GM12878 (cell line): ENCODE results near the gene STPG1. TPM values are rescaled to one million over a fixed set of nuclear protein-coding genes. Genes with fewer than 3 reads are reported as not detected.

Experiments used
- ATAC-seq: fragments of 200-7000 bp; cut with Tn5 transposase; 3 replicates; pipeline ENCODE4 v1.9.1; 2020; ENCODE audit warnings: mild to moderate bottlenecking, moderate library complexity
- BruUV-seq: library from RNA; stranded (reverse); fragments of 400-500 nt; replicated peaks from 2 replicates; lab custom pipeline; 2021; lab: Mats Ljungman, UMichigan
- CTCF ChIA-PET: fragments of 300-600 bp; sonication (Branson Sonifier 250); formaldehyde crosslinking; extraction: SDS; loops from one replicate; lab custom pipeline; 2021; ENCODE audit warnings: inconsistent platforms; lab: Yijun Ruan, JAX
- POLR2A ChIA-PET: fragments of 350-600 bp; formaldehyde crosslinking; extraction: SDS; loops from one replicate; lab custom pipeline; 2021; ENCODE audit warnings: inconsistent platforms; lab: Charles Lee
- RAD21 ChIA-PET: fragments of 300-600 bp; sonication (Branson Sonifier 250); formaldehyde crosslinking; loops from one replicate; lab custom pipeline; 2023; ENCODE audit warnings: antibody characterized with exemption; ENCODE audit not compliant: unreplicated experiment; lab: Charles Lee
- SMC1A ChIA-PET: fragments of 300-600 bp; sonication (Branson Sonifier 250); formaldehyde crosslinking; loops from one replicate; lab custom pipeline; 2023; ENCODE audit not compliant: unreplicated experiment, uncharacterized antibody; lab: Charles Lee
- DNase-seq: peaks from one replicate; pipeline ENCODE4 v3.0.0-alpha.2; 2011; ENCODE audit warnings: low read depth, low spot score
- FAIRE-seq: peaks from 3 replicates; lab custom pipeline; 2011; peaks lifted over from hg19 to GRCh38; lab: Jason Lieb, UNC
- H2AFZ ChIP-seq: 2 replicates; pipeline ENCODE4 v1.6.0; 2011; ENCODE audit warnings: low read depth, low read length, control low read depth; ENCODE audit not compliant: control insufficient read depth
- H3K27ac ChIP-seq: 2 replicates; pipeline ENCODE4 v1.5.1; 2011; ENCODE audit warnings: control low read depth; ENCODE audit not compliant: control insufficient read depth, insufficient read depth
- H3K27me3 ChIP-seq, 2 experiments: replicated peaks in 1 of 2; 2 replicates each; pipeline versions ENCODE4 v1.6.0 to v1.6.1; 2011; ENCODE audit warnings: low read length in 1 of 2; ENCODE audit not compliant: control insufficient read depth in 2 of 2, insufficient read depth in 2 of 2
- H3K36me3 ChIP-seq, 2 experiments: 2 replicates each; pipeline ENCODE4 v1.5.1; 2011; ENCODE audit warnings: low read length in 1 of 2; ENCODE audit not compliant: control insufficient read depth in 2 of 2, insufficient read depth in 2 of 2
- H3K4me1 ChIP-seq: 2 replicates; pipeline ENCODE4 v1.6.1; 2011; ENCODE audit warnings: mild to moderate bottlenecking, low read length, moderate library complexity, mixed read lengths; ENCODE audit not compliant: control insufficient read depth, insufficient read depth
- H3K4me2 ChIP-seq: 2 replicates; pipeline ENCODE4 v1.6.0; 2011; ENCODE audit warnings: control low read depth; ENCODE audit not compliant: control insufficient read depth, insufficient read depth
- H3K4me3 ChIP-seq: fragments of 200-600 bp; sonication (generic); 2 replicates; pipeline ENCODE4 v1.5.1; 2016
- H3K79me2 ChIP-seq: 2 replicates; pipeline ENCODE4 v1.6.0; 2011; ENCODE audit warnings: low read length; ENCODE audit not compliant: control insufficient read depth, insufficient read depth
- H3K9ac ChIP-seq: 2 replicates; pipeline ENCODE4 v1.8.0; 2011; ENCODE audit warnings: low read length, control low read depth, mixed read lengths; ENCODE audit not compliant: control insufficient read depth, insufficient read depth
- H3K9me3 ChIP-seq: replicated peaks from 3 replicates; pipeline ENCODE4 v1.5.1; 2011; ENCODE audit warnings: mild to moderate bottlenecking, low read length; ENCODE audit not compliant: control insufficient read depth, insufficient read depth
- H4K20me1 ChIP-seq: 2 replicates; pipeline ENCODE4 v1.6.0; 2011; ENCODE audit not compliant: control insufficient read depth, insufficient read depth
- BACH1 ChIP-seq: fragments of 450-650 bp; IDR thresholded peaks from 2 replicates; pipeline ENCODE4 v1.6.1; 2017; ENCODE audit warnings: mild to moderate bottlenecking, borderline replicate concordance
- BCL3 ChIP-seq: IDR thresholded peaks from 2 replicates; pipeline ENCODE4 v1.6.1; 2011; ENCODE audit warnings: borderline replicate concordance, low read depth, mild to moderate bottlenecking, moderate library complexity, low read length; ENCODE audit not compliant: insufficient read depth, poor library complexity, severe bottlenecking
- BMI1 ChIP-seq: fragments of 450-650 bp; IDR thresholded peaks from 2 replicates; pipeline ENCODE4 v1.6.1; 2016; ENCODE audit warnings: mild to moderate bottlenecking, moderate library complexity, borderline replicate concordance
- EZH2 ChIP-seq: IDR thresholded peaks from 2 replicates; pipeline ENCODE4 v1.6.1; 2012; ENCODE audit warnings: low read depth, mild to moderate bottlenecking, control low read depth, inconsistent platforms, low read length, borderline replicate concordance; ENCODE audit not compliant: control insufficient read depth
- GABPA ChIP-seq: IDR thresholded peaks from 2 replicates; pipeline ENCODE4 v1.6.1; 2014; ENCODE audit warnings: antibody characterized with exemption, low read depth, mild to moderate bottlenecking, inconsistent platforms
- HDAC2 ChIP-seq: fragments of 200-600 bp; sonication (generic); IDR thresholded peaks from 2 replicates; pipeline ENCODE4 v1.6.1; 2017
- KLF5 ChIP-seq: fragments of 450-650 bp; IDR thresholded peaks from 2 replicates; pipeline ENCODE4 v1.6.1; 2014; ENCODE audit warnings: mild to moderate bottlenecking; ENCODE audit not compliant: partially characterized antibody
- POLR2A ChIP-seq: IDR thresholded peaks from 2 replicates; pipeline ENCODE4 v1.6.1; 2011; ENCODE audit warnings: low read depth, mild to moderate bottlenecking, low read length
- TAF1 ChIP-seq: IDR thresholded peaks from 2 replicates; pipeline ENCODE4 v1.6.1; 2011; ENCODE audit warnings: mild to moderate bottlenecking, low read depth, low read length, borderline replicate concordance
- WGBS: methylation state at CpG from one replicate; pipeline ENCODE4 v1.1.6; 2016; ENCODE audit warnings: low lambda C conversion rate; ENCODE audit not compliant: insufficient replicate concordance, insufficient coverage; ENCODE audit errors: missing lambda C conversion rate; 5-methylcytosine and 5-hydroxymethylcytosine counted together
- in situ Hi-C: fragments of 300-500 bp; cut with MboI; formaldehyde crosslinking; loops from 9 replicates; pipeline ENCODE4 v1.14.3; 2018; ENCODE audit warnings: mixed read lengths
- intact Hi-C: fragments of 100-400 bp; cut with micrococcal nuclease; formaldehyde crosslinking; loops from one replicate; pipeline ENCODE4 v1.14.2; 2022; ENCODE audit not compliant: unreplicated experiment
- polyA plus RNA-seq, 11 experiments: library from polyadenylated mRNA; depleted of rRNA in 4 of 11; unstranded in 6 of 11; stranded (reverse) in 5 of 11; fragments of >200 nt; fragmentation: Nextera tagmentation in 4 of 11; fragmentation: Illumina TruSeq in 1 of 11; extraction: Ambion mirVana in 4 of 11; extraction: Trizol in 1 of 11; gene quantifications; 1 replicate in 1 of 11; 2 replicates in 10 of 11; pipeline versions ENCODE4 v1.2.1 to v1.2.3, GENCODE V29; 2011 to 2016; ENCODE audit warnings: inconsistent platforms in 2 of 11, missing spikeins in 2 of 11, low read depth in 1 of 11
- total RNA-seq, 4 experiments: library from RNA; depleted of rRNA in 3 of 4; stranded (reverse); fragments of >200 nt in 3 of 4; fragmentation: Illumina TruSeq in 1 of 4; extraction: Trizol in 1 of 4; gene quantifications; 2 replicates each; pipeline versions ENCODE4 v1.2.1 to v1.2.3, GENCODE V29; 2013 to 2021

Gene STPG1
- total and polyA plus RNA-seq, 10 of the 15 experiments (the other 5 are each of a cell fraction or from before 2014, with no cell fraction given), result 0.22 to 2.6 (median 0.73) TPM

- CTCF ChIA-PET, result interaction anchor here (0.6 to 5.8 kb wide), 37 partner anchors 9 to 1176 kb away, joined by 3 to 69 read pairs (median 4); no protein-coding TSS in a partner anchor
- POLR2A ChIA-PET, result interaction anchor here (0.6 to 1.6 kb wide), 4 partner anchors 11 to 513 kb away, joined by 3 to 9 read pairs (median 4); no protein-coding TSS in a partner anchor
- no peak for ATAC-seq
Observed at GRCh38 chr1:24414775-24415333, 1.3 kb upstream of the STPG1 start.

More at GRCh38 chr1:24414775-24415333, 1.3 kb upstream of the STPG1 start:
- Histone ChIP-seq H3K36me3 (peaks cover 0 to 5% of the 10 kb centered on the region in 2 experiments; a peak in 2 of 4 replicates), H3K9ac (no peak overlapping the region), H3K4me3 (peak overlapping the region; percentile 18; the same call in 1 of the 2 replicates), H4K20me1 (no peaks in the 10 kb centered on the region), H3K4me2 (peak overlapping the region; percentile 56; the same call in 1 of the 2 replicates), H2AFZ (peak overlapping the region; percentile 73), H3K27ac (no peak overlapping the region), H3K79me2 (no peaks in the 10 kb centered on the region), H3K27me3 (no peaks in the 10 kb centered on the region), H3K4me1 (peaks cover 9% of the 10 kb centered on the region)
- FAIRE-seq (no peak), DNase-seq (no peak)
- RAD21 ChIA-PET, result interaction anchor here (0.7 to 2.8 kb wide), 23 partner anchors 10 to 450 kb away, joined by 3 to 28 read pairs (median 4); partner anchors contain the start of gene CLIC4
- SMC1A ChIA-PET, result interaction anchor here (0.5 to 9.8 kb wide), 12 partner anchors 10 to 1606 kb away, joined by 3 to 63 read pairs (median 4); no protein-coding TSS in a partner anchor
- WGBS, result 68% methylated on average over 22 of the region's 22 CpGs
- intact Hi-C loops, result loop anchor here (2.0 to 5.0 kb wide), 3 partner anchors 112 to 220 kb away; no protein-coding TSS in a partner anchor
- no TSS peak for BruUV-seq
- in situ Hi-C loops, result no loop called here
- no peak for TF ChIP-seq BCL3
- no peak for TF ChIP-seq BMI1
- no peak for TF ChIP-seq KLF5
- TF ChIP-seq HDAC2, result no peak
- no peak for TF ChIP-seq GABPA
- no peak for TF ChIP-seq POLR2A
- TF ChIP-seq EZH2, result no peak
- no peak for TF ChIP-seq TAF1
- no peak for TF ChIP-seq BACH1
- TF ChIP-seq, all 136 proteins: peak for 0
- H3K9me3 ChIP-seq, result no peaks in the 10 kb centered on the region
